SK-N-SH treated with all-trans-retinoic acid at 6 μM for 48 hours (cell line): ENCODE data around the gene MLH1.

ENCODE experiments used
- ARNTL ChIP-seq: fragments of 450-650 bp; formaldehyde crosslinking; IDR thresholded peaks from 2 replicates; pipeline ENCODE4 v1.5.0; 2020; ENCODE audit warnings: low read depth, mild to moderate bottlenecking, moderate library complexity, borderline replicate concordance
- BACH2 ChIP-seq: fragments of 250-450 bp; sonication (Bioruptor Pico); IDR thresholded peaks from 2 replicates; pipeline ENCODE4 v1.9.0; 2021; ENCODE audit warnings: mild to moderate bottlenecking, borderline replicate concordance
- ISL1 ChIP-seq: fragments of 250-450 bp; sonication (Bioruptor Pico); IDR thresholded peaks from 2 replicates; pipeline ENCODE4 v2.1.2; 2022; ENCODE audit warnings: mild to moderate bottlenecking, moderate library complexity
- OSR1 ChIP-seq: fragments of 250-450 bp; sonication (Bioruptor Pico); IDR thresholded peaks from 2 replicates; pipeline ENCODE4 v1.8.0; 2022; ENCODE audit warnings: moderate library complexity, mild to moderate bottlenecking, inconsistent platforms
- TCF4 ChIP-seq: fragments of 250-450 bp; sonication (Bioruptor Pico); IDR thresholded peaks from 2 replicates; pipeline ENCODE4 v1.8.0; 2021; ENCODE audit warnings: mild to moderate bottlenecking, moderate library complexity, borderline replicate concordance
- TOX ChIP-seq: fragments of 250-450 bp; sonication (Bioruptor Pico); IDR thresholded peaks from 2 replicates; pipeline ENCODE4 v1.8.0; 2021; ENCODE audit warnings: mild to moderate bottlenecking, moderate library complexity, borderline replicate concordance
- ZFP3 ChIP-seq: fragments of 250-450 bp; sonication (Bioruptor Pico); IDR thresholded peaks from 2 replicates; pipeline ENCODE4 v1.5.0; 2020; ENCODE audit warnings: mild to moderate bottlenecking, moderate library complexity
- TF ChIP-seq, protein P1 (sequence below): fragments of 250-450 bp; sonication (Bioruptor Pico); IDR thresholded peaks from 2 replicates; pipeline ENCODE4 v1.8.0; 2020; ENCODE audit warnings: mild to moderate bottlenecking, moderate library complexity, borderline replicate concordance

DNA sequence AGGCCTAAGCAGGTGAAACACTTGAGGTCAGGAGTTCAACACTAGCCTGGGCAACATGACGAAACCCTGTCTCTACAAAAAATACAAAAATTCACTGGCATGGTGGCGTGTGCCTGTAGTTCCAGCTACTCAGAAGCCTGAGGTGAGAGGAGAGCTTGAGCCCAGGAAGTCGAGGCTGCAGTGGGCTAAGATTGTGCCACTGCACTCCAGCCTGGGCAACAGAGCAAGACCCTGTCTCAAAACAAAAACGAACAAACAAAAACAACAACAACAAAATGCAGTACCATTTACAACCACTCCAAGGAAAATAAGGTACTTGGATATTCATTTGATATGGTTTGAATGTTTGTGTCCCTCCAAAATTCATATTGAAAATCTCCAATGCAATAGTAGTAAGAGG is 32.8 kb upstream of the MLH1 start:
- TF ChIP-seq TOX (no peak), TCF4 (CRISPR knock-in tag) (no peak), ZFP3 (CRISPR knock-in tag) (no peak), BACH2 (CRISPR knock-in tag) (no peak), ISL1 (CRISPR knock-in tag) (no peak), OSR1 (CRISPR knock-in tag) (no peak), ARNTL (no peak)
- TF ChIP-seq, protein P1, sequence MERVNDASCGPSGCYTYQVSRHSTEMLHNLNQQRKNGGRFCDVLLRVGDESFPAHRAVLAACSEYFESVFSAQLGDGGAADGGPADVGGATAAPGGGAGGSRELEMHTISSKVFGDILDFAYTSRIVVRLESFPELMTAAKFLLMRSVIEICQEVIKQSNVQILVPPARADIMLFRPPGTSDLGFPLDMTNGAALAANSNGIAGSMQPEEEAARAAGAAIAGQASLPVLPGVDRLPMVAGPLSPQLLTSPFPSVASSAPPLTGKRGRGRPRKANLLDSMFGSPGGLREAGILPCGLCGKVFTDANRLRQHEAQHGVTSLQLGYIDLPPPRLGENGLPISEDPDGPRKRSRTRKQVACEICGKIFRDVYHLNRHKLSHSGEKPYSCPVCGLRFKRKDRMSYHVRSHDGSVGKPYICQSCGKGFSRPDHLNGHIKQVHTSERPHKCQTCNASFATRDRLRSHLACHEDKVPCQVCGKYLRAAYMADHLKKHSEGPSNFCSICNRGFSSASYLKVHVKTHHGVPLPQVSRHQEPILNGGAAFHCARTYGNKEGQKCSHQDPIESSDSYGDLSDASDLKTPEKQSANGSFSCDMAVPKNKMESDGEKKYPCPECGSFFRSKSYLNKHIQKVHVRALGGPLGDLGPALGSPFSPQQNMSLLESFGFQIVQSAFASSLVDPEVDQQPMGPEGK = no peak
